Esophagus muscularis mucosa (tissue), 4 donors: ENCODE measurements around the gene GMPR2. TPM values are rescaled to one million over a fixed set of nuclear protein-coding genes. Genes with fewer than 3 reads are reported as not detected.

Experiments used
- DNase-seq: peaks from one replicate; pipeline ENCODE4 v3.0.0-alpha.2; 2017; ENCODE audit errors: extremely low spot score
- H3K27ac ChIP-seq, 4 donors: fragments of 200-600 bp; sonication (generic); replicated peaks in 1 of 4; 1 replicate in 3 of 4; 2 replicates in 1 of 4; pipeline ENCODE4 v1.5.1; 2016 to 2019; ENCODE audit warnings: mild to moderate bottlenecking in 1 of 4
- H3K27me3 ChIP-seq, 4 donors: fragments of 200-600 bp; sonication (generic); one replicate each; pipeline versions ENCODE4 v1.5.1 to v1.6.0; 2016 to 2019
- H3K36me3 ChIP-seq, 4 donors: fragments of 200-600 bp; sonication (generic); one replicate each; pipeline ENCODE4 v1.5.1; 2016 to 2019
- H3K4me1 ChIP-seq, 4 donors: fragments of 200-600 bp; sonication (generic); one replicate each; pipeline ENCODE4 v1.5.1; 2016 to 2019
- H3K4me3 ChIP-seq, 4 donors: fragments of 200-600 bp; sonication (generic); 1 replicate in 2 of 4; 2 replicates in 2 of 4; pipeline ENCODE4 v1.5.1; 2016 to 2019; ENCODE audit warnings: mild to moderate bottlenecking in 4 of 4, moderate library complexity in 1 of 4
- H3K9me3 ChIP-seq, 4 donors: fragments of 200-600 bp; sonication (generic); 1 replicate in 3 of 4; 2 replicates in 1 of 4; pipeline ENCODE4 v1.5.1; 2016 to 2019
- EP300 ChIP-seq: sonication (generic); formaldehyde crosslinking; IDR thresholded peaks from one replicate; pipeline ENCODE4 v1.6.1; 2017; ENCODE audit warnings: antibody characterized with exemption
- POLR2A ChIP-seq: fragments of 450-650 bp; IDR thresholded peaks from one replicate; pipeline ENCODE4 v1.6.1; 2017; ENCODE audit warnings: antibody characterized with exemption, moderate library complexity, mild to moderate bottlenecking, low read depth
- POLR2AphosphoS5 ChIP-seq, 2 donors: sonication (generic); formaldehyde crosslinking; IDR thresholded peaks; one replicate each; pipeline ENCODE4 v1.6.1; 2017; ENCODE audit warnings: antibody characterized with exemption in 2 of 2
- WGBS: methylation state at CpG from one replicate; pipeline ENCODE4 v1.1.5; 2018; 5-methylcytosine and 5-hydroxymethylcytosine counted together
- intact Hi-C: fragments of 100-400 bp; cut with DNase I; formaldehyde crosslinking; loops from one replicate; pipeline ENCODE4 v1.15.1; 2023
- total RNA-seq, 4 donors: library from RNA; depleted of rRNA; stranded (reverse); fragments of >200 nt; gene quantifications; one replicate each; pipeline versions ENCODE4 v1.1.0 to v1.2.1, GENCODE V29; 2016
- TF ChIP-seq, protein P1 (sequence below), 3 experiments: fragments of 200-600 bp in 2 of 3; fragments of 450-650 bp in 1 of 3; sonication (generic) in 2 of 3; IDR thresholded peaks; one replicate each; pipeline ENCODE4 v1.5.1; 2017 to 2019; ENCODE audit warnings: antibody characterized with exemption in 3 of 3, mild to moderate bottlenecking in 2 of 3, moderate library complexity in 1 of 3

The GMPR2 gene
- total RNA-seq, 4 donors from 2014 or later, result 43.1 to 53.4 (median 50.5) TPM

DNA sequence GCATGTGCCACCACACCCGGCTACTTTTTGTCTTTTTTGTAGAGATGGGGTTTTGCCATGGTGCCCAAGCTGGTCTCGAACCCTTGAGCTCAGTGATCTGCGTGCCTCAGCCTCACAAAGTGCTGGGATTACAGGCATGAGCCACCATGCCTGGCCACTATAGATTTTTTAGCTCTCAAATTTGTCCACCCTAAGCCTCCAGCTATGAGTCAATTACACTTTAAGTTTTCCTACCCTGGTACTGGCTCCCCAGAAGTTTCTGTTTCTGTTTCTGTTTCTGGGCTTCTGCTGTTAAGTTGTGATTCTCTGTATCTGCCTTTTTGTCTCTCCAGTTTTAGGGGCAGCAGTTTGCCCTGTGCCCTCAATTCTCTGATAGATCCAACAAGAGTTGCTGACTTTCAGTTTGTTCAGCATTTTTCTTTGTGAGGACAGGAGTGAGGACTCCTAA is 14.1 kb downstream of the GMPR2 start:
- Histone ChIP-seq H3K27ac (no peak overlapping the region), H3K4me1 (peaks cover 7 to 13% (median 12%) of the 10 kb centered on the region in 4 donors), H3K4me3 (no peak overlapping the region), H3K36me3 (no peaks in the 10 kb centered on the region), H3K9me3 (no peaks in the 10 kb centered on the region), H3K27me3 (no peaks in the 10 kb centered on the region)
- intact Hi-C loops, result no loop called here
- WGBS, result 91% methylated on average over 3 of the region's 3 CpGs
- no peak for DNase-seq
- TF ChIP-seq POLR2A (no peak), POLR2AphosphoS5 (IDR thresholded peaks at IDR 0.05) (no peak), EP300 (no peak)
- TF ChIP-seq, protein P1, sequence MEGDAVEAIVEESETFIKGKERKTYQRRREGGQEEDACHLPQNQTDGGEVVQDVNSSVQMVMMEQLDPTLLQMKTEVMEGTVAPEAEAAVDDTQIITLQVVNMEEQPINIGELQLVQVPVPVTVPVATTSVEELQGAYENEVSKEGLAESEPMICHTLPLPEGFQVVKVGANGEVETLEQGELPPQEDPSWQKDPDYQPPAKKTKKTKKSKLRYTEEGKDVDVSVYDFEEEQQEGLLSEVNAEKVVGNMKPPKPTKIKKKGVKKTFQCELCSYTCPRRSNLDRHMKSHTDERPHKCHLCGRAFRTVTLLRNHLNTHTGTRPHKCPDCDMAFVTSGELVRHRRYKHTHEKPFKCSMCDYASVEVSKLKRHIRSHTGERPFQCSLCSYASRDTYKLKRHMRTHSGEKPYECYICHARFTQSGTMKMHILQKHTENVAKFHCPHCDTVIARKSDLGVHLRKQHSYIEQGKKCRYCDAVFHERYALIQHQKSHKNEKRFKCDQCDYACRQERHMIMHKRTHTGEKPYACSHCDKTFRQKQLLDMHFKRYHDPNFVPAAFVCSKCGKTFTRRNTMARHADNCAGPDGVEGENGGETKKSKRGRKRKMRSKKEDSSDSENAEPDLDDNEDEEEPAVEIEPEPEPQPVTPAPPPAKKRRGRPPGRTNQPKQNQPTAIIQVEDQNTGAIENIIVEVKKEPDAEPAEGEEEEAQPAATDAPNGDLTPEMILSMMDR (IDR thresholded peaks at IDR 0.05), result no peak

DNA sequence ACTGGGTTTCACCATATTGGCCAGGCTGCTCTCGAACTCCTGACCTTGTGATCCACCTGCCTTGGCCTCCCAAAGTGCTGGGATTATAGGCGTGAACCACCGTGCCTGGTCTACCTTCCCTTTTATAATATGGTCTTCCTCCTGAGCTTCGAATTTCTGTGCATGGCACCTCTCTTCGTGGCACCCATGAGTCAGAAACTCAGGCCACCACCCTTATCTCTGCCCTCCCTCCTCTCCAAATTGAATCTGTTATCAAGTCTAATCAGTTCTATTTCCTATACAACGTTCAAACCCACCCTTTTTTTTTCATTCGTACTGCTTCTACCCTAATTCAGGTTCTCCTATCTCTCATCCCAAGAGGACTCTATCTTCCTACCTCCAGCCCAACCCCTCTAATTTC is 14.7 kb downstream of the GMPR2 start:
- no peak for DNase-seq
- H3K4me3 ChIP-seq, result no peak overlapping the region
- TF ChIP-seq, protein P1 (IDR thresholded peaks at IDR 0.05), result no peak
- 76% methylated on average over 7 of the region's 7 CpGs for WGBS
- intact Hi-C loops, result no loop called here
- H3K9me3 ChIP-seq, result no peaks in the 10 kb centered on the region
- H3K27ac ChIP-seq, result no peak overlapping the region
- H3K27me3 ChIP-seq, result no peaks in the 10 kb centered on the region
- no peaks in the 10 kb centered on the region for H3K36me3 ChIP-seq
- H3K4me1 ChIP-seq, result peaks cover 6 to 12% (median 10%) of the 10 kb centered on the region in 4 donors

DNA sequence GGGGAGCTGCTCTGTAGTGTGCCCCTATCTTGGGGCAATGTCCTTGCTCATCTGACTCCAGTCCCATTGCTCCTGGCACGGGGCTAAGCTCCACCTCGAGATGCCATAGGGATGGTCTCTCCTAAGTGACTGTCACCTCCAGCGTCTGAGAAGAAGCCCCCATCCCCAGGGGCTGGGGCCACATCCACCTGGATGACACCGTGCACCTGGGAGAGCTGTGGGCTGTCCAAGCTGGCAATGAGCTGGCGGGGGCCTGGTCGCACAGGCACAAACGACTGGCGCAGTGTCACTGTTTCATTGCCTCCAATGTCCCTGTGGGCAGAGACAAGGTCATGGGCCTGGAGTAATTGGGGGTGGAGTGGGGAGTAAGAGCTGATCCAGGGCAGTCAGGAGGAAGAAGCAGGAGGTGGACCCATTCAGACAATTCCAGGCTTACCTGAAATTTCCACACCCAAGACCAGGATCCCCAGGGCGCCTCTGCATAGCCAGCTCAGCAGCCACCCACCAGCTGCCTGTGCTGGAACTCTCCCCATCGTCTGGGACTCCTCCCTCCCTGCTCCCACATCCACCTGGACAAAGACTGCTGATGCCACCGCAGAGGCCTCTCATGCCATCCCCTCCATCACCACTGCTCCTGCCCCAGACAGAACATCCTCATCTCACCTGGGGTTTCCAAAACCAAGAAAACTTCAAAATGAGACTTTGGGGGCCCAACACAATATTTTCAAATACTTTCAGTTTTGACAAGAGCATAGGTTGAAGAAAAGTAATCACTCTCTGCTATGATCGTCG is 16.7 kb downstream of the GMPR2 start:
- Histone ChIP-seq H3K27ac (no peak overlapping the region), H3K9me3 (no peaks in the 10 kb centered on the region), H3K4me1 (no peaks in the 10 kb centered on the region), H3K4me3 (no peak overlapping the region), H3K27me3 (no peaks in the 10 kb centered on the region), H3K36me3 (peaks cover 0 to 12% (median 0%) of the 10 kb centered on the region in 4 donors)
- TF ChIP-seq EP300 (no peak), POLR2A (no peak), POLR2AphosphoS5 (IDR thresholded peaks at IDR 0.05) (no peak)
- TF ChIP-seq, protein P1 (IDR thresholded peaks at IDR 0.05), result no peak
- no peak for DNase-seq
- intact Hi-C loops, result no loop called here
- 79% methylated on average over 10 of the region's 13 CpGs for WGBS

DNA sequence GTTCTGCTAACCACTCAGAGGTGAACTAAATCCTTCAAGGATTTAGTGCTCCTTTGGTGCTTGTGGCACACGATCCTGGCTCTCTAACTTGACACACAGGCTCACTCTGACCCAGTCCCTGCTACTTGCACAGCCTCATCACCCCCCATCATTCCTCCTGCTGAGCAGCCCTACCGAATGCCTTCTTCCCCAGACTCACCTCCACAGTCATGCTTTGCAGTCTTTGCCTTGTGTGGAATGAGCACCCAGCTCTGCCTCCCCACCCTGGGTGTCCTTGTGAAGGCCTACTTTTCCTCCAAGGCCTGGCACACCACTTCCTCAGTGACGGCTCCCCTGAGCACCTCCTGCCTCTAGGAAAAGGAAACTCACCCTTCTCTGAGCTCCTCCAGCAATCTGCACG is 17.6 kb downstream of the GMPR2 start:
- Histone ChIP-seq H3K4me1 (no peaks in the 10 kb centered on the region), H3K9me3 (no peaks in the 10 kb centered on the region), H3K36me3 (peaks cover 0 to 22% (median 0%) of the 10 kb centered on the region in 4 donors), H3K4me3 (no peak overlapping the region), H3K27ac (no peak overlapping the region), H3K27me3 (no peaks in the 10 kb centered on the region)
- 58% methylated on average over 4 of the region's 4 CpGs for WGBS
- TF ChIP-seq EP300 (no peak), POLR2A (no peak)
- no peak for DNase-seq
- intact Hi-C loops, result no loop called here

DNA sequence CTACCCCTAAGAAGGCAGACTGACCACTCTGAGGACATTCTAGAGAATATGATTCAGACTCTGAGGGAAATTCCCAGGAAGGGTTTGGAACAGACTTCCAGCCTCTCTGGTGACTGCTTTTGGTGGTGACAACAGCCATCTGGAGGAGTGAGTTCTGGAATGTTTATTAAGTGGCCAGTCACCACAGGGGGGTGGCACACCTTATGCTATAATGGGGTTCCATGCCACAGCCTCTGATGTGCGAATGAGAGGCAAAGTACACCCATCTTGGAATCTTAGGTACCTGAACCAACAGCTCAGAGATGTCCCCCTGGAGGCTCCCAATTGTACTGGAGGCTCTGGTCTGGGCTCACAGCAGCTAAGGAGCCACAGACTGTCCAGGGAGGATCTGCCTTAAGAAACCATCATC is 19.2 kb downstream of the GMPR2 start:
- 100% methylated on average over 1 of the region's 1 CpG for WGBS
- intact Hi-C loops, result no loop called here
- DNase-seq, result no peak
- H3K27me3 ChIP-seq, result no peaks in the 10 kb centered on the region
- no peaks in the 10 kb centered on the region for H3K4me1 ChIP-seq
- H3K4me3 ChIP-seq, result no peak overlapping the region
- no peaks in the 10 kb centered on the region for H3K9me3 ChIP-seq
- no peak overlapping the region for H3K27ac ChIP-seq
- H3K36me3 ChIP-seq, result peaks cover 0 to 26% (median 0%) of the 10 kb centered on the region in 4 donors
- TF ChIP-seq EP300 (no peak), POLR2A (no peak), POLR2AphosphoS5 (IDR thresholded peaks at IDR 0.05) (no peak)
- TF ChIP-seq, protein P1 (IDR thresholded peaks at IDR 0.05), result no peak
